ENCODE results near the gene HEMK1.

Gene HEMK1

GRCh38 chr3:50603261-50604109 lies 34.2 kb downstream of the HEMK1 start:
- no peak for DNase-seq

DNA sequence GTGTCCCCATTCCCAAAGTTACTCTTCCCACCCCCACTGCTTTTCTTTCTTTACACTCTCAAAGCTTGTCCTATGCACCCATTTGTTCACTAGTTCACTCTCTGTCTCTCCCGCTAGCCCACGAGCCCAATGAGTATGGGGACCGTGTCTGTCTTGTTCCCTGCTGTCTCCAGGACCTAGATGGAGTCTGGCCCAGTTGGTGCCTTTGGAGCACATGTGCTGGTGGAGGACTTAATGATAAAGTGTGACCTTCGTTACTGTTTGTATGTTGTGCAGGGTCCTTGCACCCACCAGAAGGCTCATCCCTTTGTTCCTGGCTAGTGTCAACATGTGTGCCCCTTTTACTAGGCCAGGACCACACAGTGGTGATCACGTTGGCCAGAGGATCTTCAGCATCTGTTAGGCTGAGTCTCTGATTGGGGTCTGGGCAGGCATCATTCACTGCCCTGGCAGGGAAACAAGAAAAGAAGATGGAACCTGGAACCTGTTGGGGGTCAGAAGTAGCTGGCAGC lies 34.8 kb downstream of the HEMK1 start:
- no peak for DNase-seq

- DNase-seq, result no peak
Measured at GRCh38 chr3:50604628-50605588, 35.6 kb downstream of the HEMK1 start.

DNA sequence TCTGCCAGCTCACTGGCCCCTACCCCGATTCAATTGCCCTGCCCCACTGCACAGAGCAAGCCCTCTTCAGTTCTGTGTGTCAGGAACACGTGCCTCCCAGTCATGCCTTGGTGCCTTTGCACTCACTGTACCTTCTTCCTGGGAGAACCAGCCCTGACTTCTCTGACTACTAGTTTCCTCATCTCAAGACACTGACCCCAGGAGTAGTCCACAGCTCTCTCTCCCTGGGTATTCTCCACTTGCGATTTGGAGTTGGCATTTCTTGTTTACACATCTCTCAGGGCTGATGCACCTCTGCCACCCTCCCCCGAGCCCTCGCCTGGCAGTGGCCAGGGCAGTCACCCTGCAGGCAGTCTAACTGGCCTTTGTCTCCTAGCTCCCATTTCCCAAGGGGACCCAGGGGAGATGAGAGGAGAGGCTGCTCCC lies 36.6 kb downstream of the HEMK1 start:
- DNase-seq, result no peak

- DNase-seq, result no peak
Measured at GRCh38 chr3:50606596-50606995, 37.3 kb downstream of the HEMK1 start.

DNA sequence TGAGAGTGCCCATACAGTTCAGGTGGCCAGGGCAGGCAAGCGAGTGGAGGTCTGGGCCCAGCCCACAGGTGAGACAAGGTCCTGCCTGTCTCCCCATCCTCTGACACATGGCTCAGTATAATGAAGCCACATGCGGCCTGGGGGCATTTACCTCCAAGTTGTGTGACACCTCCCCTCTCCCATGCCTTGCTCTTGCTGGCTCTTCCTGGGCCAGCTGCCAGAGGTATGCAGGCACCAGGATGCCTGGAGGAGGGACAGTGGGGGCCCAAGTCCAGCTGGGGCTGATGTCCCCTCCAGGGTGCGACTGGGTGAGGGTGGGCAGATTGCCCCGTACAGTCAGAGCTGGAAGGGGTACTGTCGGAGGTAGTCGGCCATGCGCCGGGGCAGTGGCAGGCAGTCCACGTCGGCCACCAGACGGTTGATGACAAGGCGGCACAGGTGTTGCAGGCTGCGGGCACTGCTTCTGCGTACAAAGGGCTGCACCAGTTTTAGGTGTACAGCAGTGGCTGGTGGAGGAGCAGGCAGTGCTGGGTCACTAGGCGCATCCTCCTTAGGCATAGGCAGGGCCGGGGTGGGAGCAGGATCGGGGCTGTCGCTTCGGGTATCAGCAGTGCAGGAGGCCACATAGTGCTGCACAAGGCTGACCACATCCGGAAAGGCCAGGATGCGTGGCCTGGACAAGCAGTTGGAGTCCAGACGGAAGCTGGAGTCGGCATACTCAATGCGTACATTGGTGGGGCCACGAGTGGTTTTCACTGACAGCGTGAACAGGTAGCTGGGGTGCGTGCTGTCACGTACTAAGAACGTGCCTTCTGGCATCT lies 38.2 kb downstream of the HEMK1 start:
- DNase-seq, result no peak

DNA sequence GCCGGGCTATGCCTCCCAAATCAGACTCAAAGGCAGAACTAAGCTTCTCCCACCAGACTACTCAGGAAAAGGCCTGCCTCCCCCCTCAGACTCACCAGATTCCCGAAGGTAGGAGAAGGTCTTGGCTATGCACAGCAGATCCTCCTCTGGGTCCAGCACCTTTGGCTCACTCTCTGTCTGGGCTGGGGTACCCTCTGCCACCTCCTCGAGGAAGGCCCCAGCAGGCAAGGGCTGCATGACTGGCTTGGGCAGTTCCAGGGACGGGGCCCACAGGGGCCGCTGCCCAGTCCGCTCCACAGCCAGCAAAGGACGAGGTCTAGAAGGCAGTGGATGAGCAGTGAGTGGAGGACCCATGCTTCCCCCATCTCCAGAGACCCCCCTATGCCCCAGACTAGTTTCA lies 39.0 kb downstream of the HEMK1 start:
- DNase-seq, result no peak

- no peak for DNase-seq
Measured at GRCh38 chr3:50609071-50609762, 39.9 kb downstream of the HEMK1 start.

GRCh38 chr3:50609763-50610085 lies 40.4 kb downstream of the HEMK1 start:
- DNase-seq, result no peak

GRCh38 chr3:50610181-50610971 lies 41.1 kb downstream of the HEMK1 start:
- no peak for DNase-seq

DNA sequence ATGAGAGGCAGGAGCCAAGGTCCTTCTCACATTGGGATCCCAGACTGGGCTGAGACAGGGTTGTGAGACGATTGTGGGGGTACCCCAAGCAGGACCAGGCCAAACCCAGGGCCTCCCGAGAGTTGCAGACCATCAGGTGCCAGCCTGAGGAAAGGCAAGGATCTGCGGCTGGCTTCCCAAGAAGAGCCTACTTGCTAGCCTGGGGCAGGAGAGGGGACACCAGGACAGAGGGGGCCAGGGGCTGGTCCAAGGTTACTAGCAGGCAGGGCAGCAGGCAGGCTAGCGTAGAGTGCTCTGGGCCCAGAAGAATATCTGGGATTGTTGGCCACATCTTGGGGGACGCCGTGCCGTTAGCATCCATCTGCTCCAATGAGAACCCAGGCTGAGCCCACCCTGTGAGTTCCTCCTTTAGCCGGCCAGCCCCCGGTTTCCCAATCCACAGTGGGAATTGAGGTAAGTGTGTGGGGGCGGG lies 41.7 kb downstream of the HEMK1 start:
- DNase-seq, result no peak

DNA sequence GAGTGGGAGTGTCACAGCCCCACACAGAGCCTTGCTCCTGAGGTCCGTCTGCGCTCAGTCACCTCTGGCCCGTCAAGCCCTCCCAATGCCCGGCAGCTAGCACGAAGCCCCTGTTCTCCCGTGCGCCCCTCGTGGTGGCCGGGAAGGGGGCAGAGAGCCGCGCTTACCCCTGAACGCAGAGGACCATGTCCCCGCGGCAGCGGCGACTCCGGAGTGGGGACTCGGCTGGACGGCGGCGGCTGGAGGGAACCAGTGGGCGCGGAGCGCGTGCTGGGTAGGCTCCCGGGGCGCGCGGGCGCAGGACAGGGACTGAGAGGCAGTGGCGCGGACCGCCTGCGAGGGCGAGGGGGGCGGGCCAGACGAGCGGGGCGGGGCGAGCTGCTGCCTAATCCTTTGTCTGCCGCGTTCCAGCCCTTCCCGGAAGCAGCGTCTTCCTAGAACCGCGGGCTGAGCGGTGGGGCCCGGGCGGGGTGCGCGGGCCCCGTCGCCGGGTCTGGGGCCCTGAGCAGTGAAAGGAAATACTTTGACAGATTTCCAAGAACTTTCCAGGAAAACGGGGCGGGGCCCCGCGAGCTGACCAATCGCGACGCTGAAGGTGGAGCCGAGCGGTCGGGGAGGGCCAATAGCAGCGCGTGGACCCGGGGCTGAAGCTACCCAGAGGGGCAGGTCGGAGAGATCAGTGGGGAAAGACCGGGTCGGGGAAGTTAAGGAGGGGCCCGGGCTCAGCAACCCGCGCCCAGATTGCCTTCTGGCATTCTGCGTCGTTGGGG lies 42.3 kb downstream of the HEMK1 start, which contains the start of gene CISH:
CISH (minus strand) TSS at position 311 of the 770 bp plus-strand sequence; CDS start at position 187, 124 bp downstream.
- peak; percentile 82 for DNase-seq

DNA sequence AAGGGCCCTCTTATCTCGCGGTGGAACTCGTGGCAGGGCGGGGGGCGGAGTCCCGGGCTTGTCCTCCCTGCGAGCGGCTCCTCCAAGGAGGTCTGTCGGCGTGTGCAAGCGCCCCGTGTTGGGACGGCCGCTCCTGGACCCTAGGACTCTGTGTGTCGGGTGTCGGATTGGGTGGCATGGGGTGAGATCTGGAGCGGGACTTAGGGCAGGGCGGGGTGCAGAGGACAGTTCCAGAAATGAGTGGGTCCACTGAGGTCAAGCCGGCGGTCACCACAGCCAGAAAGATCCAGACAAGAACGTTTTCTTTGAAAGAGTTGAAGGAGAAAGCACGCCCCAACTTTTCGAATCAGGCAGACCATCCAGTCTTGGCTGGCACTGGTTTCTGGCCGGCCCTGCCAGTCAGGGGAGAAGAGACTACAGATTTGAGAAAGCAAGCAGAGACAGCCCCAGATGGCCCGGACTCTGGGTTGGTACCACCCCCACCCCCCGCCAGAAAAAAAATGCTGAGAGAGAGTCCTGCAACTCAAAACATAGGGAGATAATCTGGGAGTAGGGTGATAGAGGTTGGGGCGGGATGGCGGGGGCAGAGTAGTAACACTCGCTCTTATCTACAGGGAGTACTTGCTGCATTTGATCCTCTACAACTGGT lies 43.0 kb downstream of the HEMK1 start:
- DNase-seq, result no peak

GRCh38 chr3:50612970-50613846 lies 43.9 kb downstream of the HEMK1 start:
- no peak for DNase-seq

DNA sequence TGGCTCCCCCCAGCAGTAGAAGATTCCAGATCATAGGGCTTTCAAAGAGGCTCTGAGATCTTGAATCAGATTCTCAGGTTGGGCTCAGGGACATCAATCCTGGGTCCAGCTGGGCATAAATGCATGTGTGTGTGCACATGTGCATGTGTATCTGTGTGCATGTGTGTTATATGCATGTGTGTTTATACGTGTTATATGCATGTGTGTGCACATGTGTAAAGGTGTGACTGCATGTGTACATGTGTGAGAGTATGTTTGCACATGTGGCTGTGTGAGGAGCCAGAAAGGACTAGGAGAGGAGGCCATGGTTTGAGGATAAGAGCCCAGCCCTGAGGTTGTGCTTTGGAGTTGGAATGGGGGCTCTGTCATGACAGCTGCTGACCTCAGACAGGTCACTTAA lies 45.9 kb downstream of the HEMK1 start:
- DNase-seq, result no peak

- peak; percentile 50 for DNase-seq
Measured at GRCh38 chr3:50616003-50616769, 46.9 kb downstream of the HEMK1 start.

- peak; percentile 79 for DNase-seq
Measured at GRCh38 chr3:50616770-50617095, 47.4 kb downstream of the HEMK1 start.
